T-helper 1 cell treated with Interleukin-12 subunit alpha and Interleukin-12 subunit beta and Interleukin-4 antibody, amounts not matched to agents 30 μg/mL and 1 μg/mL, for 36 hours (primary cell): Measurements from ENCODE around the gene MT1M.

Experiments used
- H3K27ac Mint-ChIP-seq: one replicate; pipeline ENCODE4 v1.8.0; 2021; ENCODE audit warnings: mild to moderate bottlenecking, mixed read lengths
- H3K27me3 Mint-ChIP-seq: one replicate; pipeline ENCODE4 v1.8.0; 2021; ENCODE audit warnings: low read depth, mixed read lengths
- H3K36me3 Mint-ChIP-seq: one replicate; pipeline ENCODE4 v1.8.0; 2021; ENCODE audit warnings: low read depth, mixed read lengths
- H3K4me1 Mint-ChIP-seq: one replicate; pipeline ENCODE4 v1.8.0; 2021; ENCODE audit warnings: low read depth, mixed read lengths
- H3K4me3 Mint-ChIP-seq: one replicate; pipeline ENCODE4 v1.8.0; 2021; ENCODE audit warnings: mild to moderate bottlenecking, moderate library complexity, mixed read lengths
- H3K9me3 Mint-ChIP-seq: one replicate; pipeline ENCODE4 v1.8.0; 2021; ENCODE audit warnings: mixed read lengths

Gene MT1M

GRCh38 chr16:56605475-56605874 is 27.0 kb upstream of the MT1M start:
- peaks cover 13% of the 10 kb centered on the region for H3K27me3 Mint-ChIP-seq
- H3K36me3 Mint-ChIP-seq = peaks cover 6% of the 10 kb centered on the region
- peaks cover 32% of the 10 kb centered on the region for H3K4me1 Mint-ChIP-seq
- H3K4me3 Mint-ChIP-seq = no peak overlapping the region
- H3K9me3 Mint-ChIP-seq = no peaks in the 10 kb centered on the region
- no peak overlapping the region for H3K27ac Mint-ChIP-seq

GRCh38 chr16:56606071-56606475 is 26.4 kb upstream of the MT1M start:
- H3K9me3 Mint-ChIP-seq = no peaks in the 10 kb centered on the region
- H3K27ac Mint-ChIP-seq = no peak overlapping the region
- peaks cover 7% of the 10 kb centered on the region for H3K27me3 Mint-ChIP-seq
- H3K4me3 Mint-ChIP-seq = no peak overlapping the region
- H3K36me3 Mint-ChIP-seq = peaks cover 6% of the 10 kb centered on the region
- H3K4me1 Mint-ChIP-seq = peaks cover 37% of the 10 kb centered on the region

GRCh38 chr16:56606476-56607108 is 25.9 kb upstream of the MT1M start:
- Mint-ChIP-seq H3K27ac (peak overlapping the region; percentile 28), H3K4me1 (peaks cover 42% of the 10 kb centered on the region), H3K4me3 (peak overlapping the region; percentile 19), H3K27me3 (peaks cover 4% of the 10 kb centered on the region), H3K9me3 (no peaks in the 10 kb centered on the region), H3K36me3 (peaks cover 6% of the 10 kb centered on the region)

GRCh38 chr16:56607109-56607618 is 25.3 kb upstream of the MT1M start:
- Mint-ChIP-seq H3K36me3 (peaks cover 6% of the 10 kb centered on the region), H3K9me3 (no peaks in the 10 kb centered on the region), H3K27me3 (peaks cover 2% of the 10 kb centered on the region), H3K27ac (peak overlapping the region; percentile 65), H3K4me3 (peak overlapping the region; percentile 36), H3K4me1 (peaks cover 42% of the 10 kb centered on the region)

GRCh38 chr16:56607675-56608042 is 24.8 kb upstream of the MT1M start:
- Mint-ChIP-seq H3K4me3 (peak overlapping the region; percentile 74), H3K36me3 (peaks cover 6% of the 10 kb centered on the region), H3K9me3 (no peaks in the 10 kb centered on the region), H3K27ac (peak overlapping the region; percentile 85), H3K4me1 (peaks cover 42% of the 10 kb centered on the region), H3K27me3 (no peaks in the 10 kb centered on the region)

GRCh38 chr16:56608043-56608875 is 24.2 kb upstream of the MT1M start, which contains the start of gene MT2A:
Gene MT2A, plus strand, starts transcription at chr16:56608584. Its CDS starts 72 bp downstream, at chr16:56608656.
- no peaks in the 10 kb centered on the region for H3K27me3 Mint-ChIP-seq
- no peaks in the 10 kb centered on the region for H3K9me3 Mint-ChIP-seq
- peak within 1 kb of the TSS; percentile 95 for H3K4me3 Mint-ChIP-seq
- H3K36me3 Mint-ChIP-seq = peaks cover 6% of the 10 kb centered on the region
- H3K4me1 Mint-ChIP-seq = peaks cover 42% of the 10 kb centered on the region
- peak within 1 kb of the TSS; percentile 99 for H3K27ac Mint-ChIP-seq

- peaks cover 6% of the 10 kb centered on the region for H3K36me3 Mint-ChIP-seq
- no peaks in the 10 kb centered on the region for H3K27me3 Mint-ChIP-seq
- H3K27ac Mint-ChIP-seq = peak overlapping the region; percentile 99
- peaks cover 46% of the 10 kb centered on the region for H3K4me1 Mint-ChIP-seq
- peak overlapping the region; percentile 95 for H3K4me3 Mint-ChIP-seq
- no peaks in the 10 kb centered on the region for H3K9me3 Mint-ChIP-seq
Observed at GRCh38 chr16:56608876-56609462, 23.5 kb upstream of the MT1M start.

- H3K4me1 Mint-ChIP-seq = peaks cover 51% of the 10 kb centered on the region
- peak overlapping the region; percentile 99 for H3K27ac Mint-ChIP-seq
- peaks cover 6% of the 10 kb centered on the region for H3K36me3 Mint-ChIP-seq
- peak overlapping the region; percentile 95 for H3K4me3 Mint-ChIP-seq
- H3K9me3 Mint-ChIP-seq = no peaks in the 10 kb centered on the region
- H3K27me3 Mint-ChIP-seq = no peaks in the 10 kb centered on the region
Observed at GRCh38 chr16:56609463-56609921, 23.0 kb upstream of the MT1M start.

- H3K9me3 Mint-ChIP-seq = no peaks in the 10 kb centered on the region
- H3K4me3 Mint-ChIP-seq = peak overlapping the region; percentile 95
- H3K27ac Mint-ChIP-seq = peak overlapping the region; percentile 99
- H3K27me3 Mint-ChIP-seq = no peaks in the 10 kb centered on the region
- H3K4me1 Mint-ChIP-seq = peaks cover 56% of the 10 kb centered on the region
- peaks cover 6% of the 10 kb centered on the region for H3K36me3 Mint-ChIP-seq
Observed at GRCh38 chr16:56610017-56610608, 22.3 kb upstream of the MT1M start.

- Mint-ChIP-seq H3K27ac (peak overlapping the region; percentile 99), H3K4me1 (peaks cover 59% of the 10 kb centered on the region), H3K9me3 (no peaks in the 10 kb centered on the region), H3K36me3 (peaks cover 6% of the 10 kb centered on the region), H3K4me3 (peak overlapping the region; percentile 95), H3K27me3 (no peaks in the 10 kb centered on the region)
Observed at GRCh38 chr16:56610609-56611111, 21.8 kb upstream of the MT1M start.

- Mint-ChIP-seq H3K27ac (peak overlapping the region; percentile 99), H3K4me1 (peaks cover 58% of the 10 kb centered on the region), H3K9me3 (no peaks in the 10 kb centered on the region), H3K4me3 (peak overlapping the region; percentile 46), H3K27me3 (no peaks in the 10 kb centered on the region), H3K36me3 (peaks cover 6% of the 10 kb centered on the region)
Observed at GRCh38 chr16:56611281-56611833, 21.1 kb upstream of the MT1M start.

- peaks cover 4% of the 10 kb centered on the region for H3K27me3 Mint-ChIP-seq
- H3K9me3 Mint-ChIP-seq = no peaks in the 10 kb centered on the region
- H3K4me3 Mint-ChIP-seq = no peak overlapping the region
- H3K27ac Mint-ChIP-seq = no peak overlapping the region
- H3K4me1 Mint-ChIP-seq = peaks cover 49% of the 10 kb centered on the region
- H3K36me3 Mint-ChIP-seq = peaks cover 2% of the 10 kb centered on the region
Observed at GRCh38 chr16:56613706-56614105, 18.8 kb upstream of the MT1M start.

- Mint-ChIP-seq H3K4me1 (peaks cover 46% of the 10 kb centered on the region), H3K36me3 (no peaks in the 10 kb centered on the region), H3K27ac (peak overlapping the region; percentile 55), H3K4me3 (no peak overlapping the region), H3K9me3 (no peaks in the 10 kb centered on the region), H3K27me3 (peaks cover 7% of the 10 kb centered on the region)
Observed at GRCh38 chr16:56614549-56614991, 17.9 kb upstream of the MT1M start.

- no peak overlapping the region for H3K27ac Mint-ChIP-seq
- H3K9me3 Mint-ChIP-seq = no peaks in the 10 kb centered on the region
- peaks cover 40% of the 10 kb centered on the region for H3K4me1 Mint-ChIP-seq
Observed at GRCh38 chr16:56615353-56615752, 17.1 kb upstream of the MT1M start.

More at GRCh38 chr16:56615353-56615752, 17.1 kb upstream of the MT1M start:
- peaks cover 7% of the 10 kb centered on the region for H3K27me3 Mint-ChIP-seq
- no peaks in the 10 kb centered on the region for H3K36me3 Mint-ChIP-seq
- no peak overlapping the region for H3K4me3 Mint-ChIP-seq
